NT2/D1 (cell line): Measurements from ENCODE around the gene CCDC175.

ENCODE experiments used
- DNase-seq: peaks from one replicate; pipeline ENCODE4 v3.0.0-alpha.2; 2011; ENCODE audit warnings: low read depth, low spot score
- H3K27me3 ChIP-seq: 2 replicates; pipeline ENCODE4 v1.6.0; 2011; ENCODE audit warnings: mild to moderate bottlenecking; ENCODE audit not compliant: insufficient read length, insufficient read depth
- H3K36me3 ChIP-seq: 2 replicates; pipeline ENCODE4 v1.6.1; 2011; ENCODE audit warnings: mild to moderate bottlenecking, low read length, mixed read lengths; ENCODE audit not compliant: insufficient read depth, insufficient read length
- H3K4me1 ChIP-seq: 2 replicates; pipeline ENCODE4 v1.5.1; 2011; ENCODE audit not compliant: insufficient read depth, insufficient read length
- H3K4me3 ChIP-seq: 2 replicates; pipeline ENCODE4 v1.5.1; 2011; ENCODE audit warnings: low read depth; ENCODE audit not compliant: insufficient read length
- H3K9ac ChIP-seq: 2 replicates; pipeline ENCODE4 v1.6.0; 2011; ENCODE audit warnings: low read depth; ENCODE audit not compliant: insufficient read length
- H3K9me3 ChIP-seq: 2 replicates; pipeline ENCODE4 v1.5.1; 2011; ENCODE audit warnings: mild to moderate bottlenecking, low read length; ENCODE audit not compliant: insufficient read depth
- SUZ12 ChIP-seq: IDR thresholded peaks from 2 replicates; pipeline ENCODE4 v1.6.1; 2011; ENCODE audit not compliant: insufficient read length, insufficient read depth; ENCODE audit errors: extremely low read depth
- YY1 ChIP-seq: IDR thresholded peaks from 2 replicates; pipeline ENCODE4 v1.6.1; 2011; ENCODE audit not compliant: insufficient read length, insufficient read depth
- ZNF274 ChIP-seq: IDR thresholded peaks from 2 replicates; pipeline ENCODE4 v1.6.1; 2011; ENCODE audit warnings: mild to moderate bottlenecking, low read depth, low read length

CCDC175 gene

GRCh38 chr14:59492384-59492783, 84.2 kb downstream of the CCDC175 start:
- no peaks in the 10 kb centered on the region for H3K9me3 ChIP-seq
- peaks cover 70% of the 10 kb centered on the region for H3K36me3 ChIP-seq
- no peak overlapping the region for H3K4me3 ChIP-seq
- H3K4me1 ChIP-seq = no peaks in the 10 kb centered on the region
- no peak for DNase-seq
- TF ChIP-seq ZNF274 (no peak), YY1 (no peak), SUZ12 (no peak)
- no peaks in the 10 kb centered on the region for H3K27me3 ChIP-seq
- H3K9ac ChIP-seq = no peak overlapping the region

GRCh38 chr14:59490756-59491155, 85.9 kb downstream of the CCDC175 start:
- Histone ChIP-seq H3K27me3 (no peaks in the 10 kb centered on the region), H3K4me3 (no peak overlapping the region), H3K9me3 (no peaks in the 10 kb centered on the region), H3K36me3 (peaks cover 63% of the 10 kb centered on the region), H3K9ac (no peak overlapping the region), H3K4me1 (no peaks in the 10 kb centered on the region)
- TF ChIP-seq ZNF274 = no peak
- TF ChIP-seq YY1 = no peak
- no peak for TF ChIP-seq SUZ12
- no peak for DNase-seq

GRCh38 chr14:59484639-59485175, 91.9 kb downstream of the CCDC175 start:
- Histone ChIP-seq H3K27me3 (no peaks in the 10 kb centered on the region), H3K36me3 (peaks cover 48% of the 10 kb centered on the region), H3K9me3 (no peaks in the 10 kb centered on the region), H3K4me3 (peak overlapping the region; percentile 79), H3K9ac (peak overlapping the region; percentile 91), H3K4me1 (peaks cover 5% of the 10 kb centered on the region)
- DNase-seq = no peak
- TF ChIP-seq SUZ12 (no peak), ZNF274 (no peak), YY1 (no peak)

DNA sequence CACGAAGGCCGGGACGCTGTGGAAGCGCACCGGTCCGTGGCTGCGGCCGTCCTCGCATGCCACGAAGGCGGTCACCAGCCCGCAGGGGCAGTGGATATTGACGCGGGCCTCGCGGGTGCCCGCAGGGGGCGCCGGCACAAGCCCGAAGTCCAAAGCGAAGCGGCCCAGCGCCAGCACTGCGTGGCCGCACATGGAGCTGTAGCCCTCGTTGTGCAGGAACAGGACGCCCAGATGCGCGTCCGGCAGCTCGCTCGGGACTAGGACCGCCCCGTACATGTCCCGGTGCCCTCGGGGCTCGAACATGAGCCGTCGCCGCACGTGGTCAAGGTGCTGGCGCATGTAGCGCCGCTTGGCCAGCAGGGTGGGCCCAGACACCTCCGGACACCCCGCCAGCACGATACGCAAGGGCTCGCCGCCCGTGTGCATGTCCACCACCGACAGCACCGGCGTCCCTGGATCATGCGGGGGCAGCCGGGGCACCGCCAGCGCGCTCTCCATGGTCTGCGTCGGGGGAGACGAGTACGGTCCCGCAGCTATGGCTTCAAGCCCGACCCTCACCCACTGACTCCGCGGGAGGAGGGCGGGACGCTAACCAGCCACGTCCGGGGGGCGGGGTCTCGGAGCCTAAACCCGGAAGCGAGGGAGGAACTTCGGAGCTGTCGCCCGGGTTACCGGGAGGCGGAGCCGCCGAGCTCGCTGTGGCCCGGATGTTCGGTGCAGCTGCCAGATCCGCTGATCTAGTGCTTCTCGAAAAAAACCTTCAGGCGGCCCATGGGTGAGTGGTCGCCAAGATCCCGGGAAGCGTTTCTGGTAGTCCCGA, 92.6 kb downstream of the CCDC175 start, which contains the start of the genes JKAMP and L3HYPDH:
JKAMP (plus strand) TSS at position 699 of the 820 bp plus-strand sequence; CDS start at position 772, 73 bp downstream.
L3HYPDH (minus strand) TSS at position 590 of the 820 bp plus-strand sequence; CDS start at position 498, 92 bp downstream.
- Histone ChIP-seq H3K36me3 (peaks cover 45% of the 10 kb centered on the region), H3K9me3 (no peaks in the 10 kb centered on the region), H3K4me3 (peak within 1 kb of the TSS; percentile 79), H3K27me3 (no peaks in the 10 kb centered on the region), H3K9ac (peak within 1 kb of the TSS; percentile 91), H3K4me1 (peaks cover 5% of the 10 kb centered on the region)
- peak; percentile 92 for DNase-seq
- TF ChIP-seq ZNF274 = no peak
- TF ChIP-seq SUZ12 = no peak
- TF ChIP-seq YY1 = no peak

DNA sequence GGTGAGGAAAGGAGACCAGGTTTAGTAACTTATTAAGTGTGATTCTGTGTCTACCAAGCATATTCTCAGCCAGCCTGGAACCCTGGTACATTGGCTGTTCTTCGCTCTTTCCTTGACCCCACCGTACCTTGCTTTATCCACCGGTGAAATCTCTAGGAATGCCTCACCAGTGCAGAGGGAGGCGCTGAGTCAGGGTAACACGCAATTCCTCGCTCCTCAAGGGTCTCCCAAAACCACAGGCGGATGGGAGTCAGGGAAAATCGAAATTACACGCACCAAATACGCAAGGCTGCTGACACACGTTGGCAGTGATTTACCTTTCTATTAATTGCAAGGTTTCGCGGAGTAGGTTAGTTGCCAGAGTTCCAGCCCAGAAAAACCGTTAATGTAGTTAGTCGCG, 93.2 kb downstream of the CCDC175 start:
- H3K27me3 ChIP-seq = no peaks in the 10 kb centered on the region
- TF ChIP-seq SUZ12 (no peak), ZNF274 (no peak), YY1 (no peak)
- peaks cover 47% of the 10 kb centered on the region for H3K36me3 ChIP-seq
- no peaks in the 10 kb centered on the region for H3K9me3 ChIP-seq
- peak overlapping the region; percentile 79 for H3K4me3 ChIP-seq
- H3K4me1 ChIP-seq = peaks cover 5% of the 10 kb centered on the region
- no peak for DNase-seq
- peak overlapping the region; percentile 91 for H3K9ac ChIP-seq

DNA sequence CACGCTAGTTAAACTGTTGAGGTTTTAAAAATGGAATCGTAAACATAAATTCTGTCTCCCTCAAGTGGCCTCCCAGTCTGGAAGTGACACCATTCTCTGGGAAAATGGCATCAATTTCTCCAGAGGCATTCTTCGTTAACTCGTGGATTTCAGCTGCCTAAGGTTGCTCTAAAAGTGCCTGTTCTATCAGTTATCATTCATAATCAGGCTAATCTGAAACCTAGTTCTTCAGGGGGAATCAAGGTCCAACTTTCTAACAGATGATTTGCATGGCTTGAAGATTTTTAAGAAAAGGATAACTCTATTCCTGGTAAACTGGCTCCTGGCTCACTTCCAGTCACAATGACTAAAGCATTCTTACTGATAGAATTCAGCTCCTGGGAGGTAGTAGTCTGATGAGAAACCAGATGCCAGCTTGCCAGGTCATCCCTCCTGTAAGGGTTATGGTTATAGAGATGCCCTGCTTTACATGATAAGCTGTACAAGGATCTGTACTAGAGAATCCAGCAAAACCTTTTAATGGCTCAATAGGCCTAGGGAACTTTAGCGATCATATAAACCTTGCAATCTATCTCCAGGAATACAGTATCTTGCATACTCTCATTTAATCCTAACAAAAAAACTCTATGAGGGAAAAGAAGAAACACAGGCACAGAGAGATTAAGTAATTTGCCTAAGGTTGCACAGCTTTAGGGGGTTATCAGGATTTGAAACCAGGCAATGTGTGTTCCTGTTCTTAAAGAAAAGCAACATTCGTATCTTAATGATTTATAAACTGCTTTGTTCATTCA, 93.9 kb downstream of the CCDC175 start:
- Histone ChIP-seq H3K4me3 (peak overlapping the region; percentile 79), H3K36me3 (peaks cover 46% of the 10 kb centered on the region), H3K27me3 (no peaks in the 10 kb centered on the region), H3K9me3 (no peaks in the 10 kb centered on the region), H3K4me1 (peaks cover 5% of the 10 kb centered on the region), H3K9ac (peak overlapping the region; percentile 91)
- no peak for TF ChIP-seq ZNF274
- TF ChIP-seq YY1 = no peak
- no peak for TF ChIP-seq SUZ12
- DNase-seq = no peak
